Activated CD4-positive, alpha-beta T cell treated with anti-CD3 and anti-CD28 coated beads for 36 hours (primary cell): Measurements from ENCODE around the gene TTI1. TPM values are rescaled to one million over a fixed set of nuclear protein-coding genes. Genes with fewer than 3 reads are reported as not detected.

ENCODE experiments used
- ATAC-seq: fragments of 200-7000 bp; cut with Tn5 transposase; one replicate; pipeline ENCODE4 v1.10.0; 2021; ENCODE audit warnings: mild to moderate bottlenecking, moderate library complexity
- CTCF ChIA-PET: fragments of 350-600 bp; sonication (Branson Sonifier 250); formaldehyde crosslinking; loops from one replicate; lab custom pipeline; 2021; ENCODE audit warnings: antibody characterized with exemption; lab: Charles Lee
- POLR2A ChIA-PET: fragments of 350-600 bp; sonication (Branson Sonifier 250); formaldehyde crosslinking; loops from one replicate; lab custom pipeline; 2021; ENCODE audit warnings: antibody characterized with exemption, inconsistent platforms; lab: Charles Lee
- DNase-seq: peaks from one replicate; pipeline ENCODE4 v3.0.0-alpha.2; 2020
- H3K27ac Mint-ChIP-seq: one replicate; pipeline ENCODE4 v1.8.0; 2021; ENCODE audit warnings: mixed read lengths
- H3K27me3 Mint-ChIP-seq: one replicate; pipeline ENCODE4 v1.8.0; 2021; ENCODE audit warnings: mixed read lengths
- H3K36me3 Mint-ChIP-seq: one replicate; pipeline ENCODE4 v1.8.0; 2021; ENCODE audit warnings: low read depth, mixed read lengths
- H3K4me1 Mint-ChIP-seq: one replicate; pipeline ENCODE4 v1.8.0; 2021; ENCODE audit warnings: mixed read lengths
- H3K4me3 Mint-ChIP-seq: one replicate; pipeline ENCODE4 v1.8.0; 2021; ENCODE audit warnings: mild to moderate bottlenecking, moderate library complexity, mixed read lengths
- H3K9me3 Mint-ChIP-seq: one replicate; pipeline ENCODE4 v1.8.0; 2021; ENCODE audit warnings: low read depth, mixed read lengths
- intact Hi-C, 2 experiments: fragments of 100-400 bp; cut with DNase I in 1 of 2; cut with micrococcal nuclease in 1 of 2; formaldehyde crosslinking; loops; one replicate each; pipeline versions ENCODE4 v1.14.2 to v1.15.1; 2022 to 2024; cut with DNase I, micrococcal nuclease
- total RNA-seq, 2 experiments: library from RNA; stranded (reverse); gene quantifications; one replicate each; pipeline ENCODE4 v1.2.3, GENCODE V29; 2021

The TTI1 gene
- total RNA-seq, 2 experiments from 2014 or later: 35.6 to 36.7 TPM

DNA sequence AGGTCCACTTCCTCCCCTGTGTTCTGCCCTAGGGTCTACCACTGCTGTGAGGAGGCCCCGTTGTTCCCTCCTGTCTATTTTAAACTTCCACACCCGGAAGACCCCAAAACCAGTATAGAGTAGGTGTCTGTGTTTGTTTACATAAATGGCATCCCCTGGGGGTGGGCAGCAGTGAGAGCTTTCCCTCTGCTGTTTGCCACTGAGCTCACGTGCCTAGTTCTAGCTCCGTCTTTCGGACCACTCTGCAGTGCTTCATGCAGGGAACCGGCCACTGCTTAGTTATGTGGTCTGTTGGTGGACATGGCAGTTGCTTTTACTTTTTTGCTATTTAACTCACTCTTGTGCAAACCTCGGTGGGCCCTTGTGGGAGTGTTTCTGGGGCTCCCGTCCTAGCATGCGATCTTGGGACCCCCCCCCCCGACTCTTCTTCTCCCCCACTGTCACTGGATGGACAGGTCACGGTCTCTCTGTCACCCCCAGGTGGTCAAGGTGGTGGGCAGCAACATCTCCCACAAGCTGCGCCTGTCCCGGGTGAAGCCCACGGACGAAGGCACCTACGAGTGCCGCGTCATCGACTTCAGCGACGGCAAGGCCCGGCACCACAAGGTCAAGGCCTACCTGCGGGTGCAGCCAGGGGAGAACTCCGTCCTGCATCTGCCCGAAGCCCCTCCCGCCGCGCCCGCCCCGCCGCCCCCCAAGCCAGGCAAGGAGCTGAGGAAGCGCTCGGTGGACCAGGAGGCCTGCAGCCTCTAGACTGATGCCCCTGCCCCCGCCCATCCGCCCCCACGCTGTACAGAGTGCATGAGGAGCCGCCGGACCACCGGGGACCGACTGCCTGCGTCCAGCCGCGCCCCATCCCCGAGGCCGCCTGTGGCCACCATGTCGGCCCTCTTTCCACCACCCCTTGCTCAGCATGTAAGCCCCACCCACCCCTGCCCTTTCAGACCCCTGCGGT, 89.5 kb downstream of the TTI1 start:
- CTCF ChIA-PET: no interaction called here
- no peak for DNase-seq
- H3K4me1 Mint-ChIP-seq: no peaks in the 10 kb centered on the region
- no peaks in the 10 kb centered on the region for H3K9me3 Mint-ChIP-seq
- H3K27ac Mint-ChIP-seq: no peak overlapping the region
- intact Hi-C loops: no loop called here
- no peaks in the 10 kb centered on the region for H3K36me3 Mint-ChIP-seq
- no peak for ATAC-seq
- POLR2A ChIA-PET: no interaction called here
- H3K27me3 Mint-ChIP-seq: peaks cover 2% of the 10 kb centered on the region
- no peak overlapping the region for H3K4me3 Mint-ChIP-seq

DNA sequence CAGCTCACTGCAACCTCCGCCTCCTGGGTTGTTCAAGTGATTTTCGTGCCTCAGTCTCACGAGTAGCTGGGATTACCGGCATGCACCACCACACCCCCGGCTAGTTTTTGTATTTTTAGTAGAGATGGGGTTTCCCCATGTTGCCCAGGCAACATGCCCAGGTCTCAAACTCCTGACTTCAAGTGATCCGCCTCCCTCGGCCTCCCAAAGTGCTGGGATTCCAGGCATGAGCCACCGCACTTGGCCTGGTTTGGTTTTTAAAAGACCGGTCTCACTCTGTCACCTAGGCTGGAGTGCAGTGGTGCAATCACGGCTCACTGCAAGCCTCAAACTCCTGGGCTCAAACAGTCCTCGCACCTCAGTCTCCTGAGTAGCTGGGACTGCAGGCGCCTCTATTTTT, 90.2 kb downstream of the TTI1 start:
- Mint-ChIP-seq H3K27me3 (no peaks in the 10 kb centered on the region), H3K27ac (no peak overlapping the region), H3K9me3 (no peaks in the 10 kb centered on the region), H3K4me3 (no peak overlapping the region), H3K36me3 (no peaks in the 10 kb centered on the region), H3K4me1 (no peaks in the 10 kb centered on the region)
- CTCF ChIA-PET: no interaction called here
- DNase-seq: no peak
- ATAC-seq: no peak
- POLR2A ChIA-PET: no interaction called here
- intact Hi-C loops: no loop called here

DNA sequence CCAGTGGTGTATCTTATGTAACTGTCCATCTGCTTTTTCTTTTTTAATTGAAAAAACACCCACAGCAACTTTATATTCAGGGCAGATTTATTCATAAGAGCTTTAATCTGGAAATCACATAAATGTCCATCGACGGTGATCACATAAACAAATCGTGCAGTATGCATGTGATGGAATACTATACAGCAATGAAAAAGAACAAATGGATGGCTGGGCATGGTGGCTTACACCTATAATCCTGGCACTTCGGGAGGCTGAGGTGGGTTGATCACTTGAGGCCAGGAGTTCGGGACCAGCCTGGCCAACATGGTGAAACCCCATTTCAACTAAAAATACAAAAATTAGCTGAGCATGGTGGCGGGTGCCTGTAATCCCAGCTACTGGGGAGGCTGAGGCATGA, 91.3 kb downstream of the TTI1 start:
- Mint-ChIP-seq H3K4me1 (no peaks in the 10 kb centered on the region), H3K4me3 (no peak overlapping the region), H3K27ac (no peak overlapping the region), H3K27me3 (no peaks in the 10 kb centered on the region), H3K9me3 (no peaks in the 10 kb centered on the region), H3K36me3 (no peaks in the 10 kb centered on the region)
- CTCF ChIA-PET: interaction anchor here (0.6 kb wide), 1 partner anchor 281 kb away, joined by 3 read pairs; no protein-coding TSS in a partner anchor
- intact Hi-C loops: no loop called here
- POLR2A ChIA-PET: no interaction called here
- DNase-seq (no peak), ATAC-seq (no peak)

DNA sequence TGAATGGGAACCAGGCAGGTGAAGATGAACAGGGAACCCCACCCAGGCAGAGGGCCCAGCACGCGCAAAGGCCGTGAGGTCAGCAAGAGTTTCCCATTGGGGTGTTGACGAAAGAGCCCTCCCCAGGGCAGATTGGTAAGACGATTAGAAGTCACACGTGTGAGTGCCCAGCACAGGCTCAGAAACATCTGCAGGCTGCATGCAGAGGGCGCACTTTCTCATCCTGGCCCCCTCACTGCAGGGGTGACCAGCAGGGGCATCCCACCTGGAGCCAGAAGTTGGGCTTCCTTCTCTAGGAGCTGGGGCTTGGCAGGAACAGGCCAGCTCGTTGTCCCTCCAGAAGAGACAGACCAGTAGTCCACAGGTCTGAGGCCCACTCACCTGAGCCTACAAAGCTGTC, 91.9 kb downstream of the TTI1 start:
- POLR2A ChIA-PET: no interaction called here
- no peaks in the 10 kb centered on the region for H3K4me1 Mint-ChIP-seq
- no peak overlapping the region for H3K27ac Mint-ChIP-seq
- no peaks in the 10 kb centered on the region for H3K27me3 Mint-ChIP-seq
- ATAC-seq: no peak
- no peak overlapping the region for H3K4me3 Mint-ChIP-seq
- intact Hi-C loops: no loop called here
- CTCF ChIA-PET: interaction anchor here (0.6 kb wide), 1 partner anchor 282 kb away, joined by 3 read pairs; no protein-coding TSS in a partner anchor
- H3K9me3 Mint-ChIP-seq: no peaks in the 10 kb centered on the region
- DNase-seq: no peak
- H3K36me3 Mint-ChIP-seq: no peaks in the 10 kb centered on the region

DNA sequence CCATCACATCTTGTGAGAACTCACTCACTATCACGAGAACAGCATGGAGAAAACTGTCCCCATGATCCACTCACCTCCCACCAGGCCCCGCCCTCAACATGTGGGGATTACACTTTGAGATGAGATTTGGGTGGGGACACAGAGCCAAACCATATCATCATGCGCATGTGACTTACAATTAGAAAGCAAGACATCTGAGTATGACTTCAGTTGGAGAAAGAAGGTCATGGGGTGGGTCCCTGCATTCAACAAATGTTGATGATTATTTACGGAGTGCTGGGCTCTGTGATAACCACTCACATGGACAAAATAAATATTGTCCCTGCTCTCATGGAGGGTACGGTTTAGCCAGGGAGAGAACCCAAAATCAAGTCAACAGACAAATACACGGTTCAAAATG, 92.4 kb downstream of the TTI1 start:
- DNase-seq: no peak
- Mint-ChIP-seq H3K4me1 (no peaks in the 10 kb centered on the region), H3K27me3 (no peaks in the 10 kb centered on the region), H3K4me3 (no peak overlapping the region), H3K36me3 (no peaks in the 10 kb centered on the region), H3K9me3 (no peaks in the 10 kb centered on the region), H3K27ac (no peak overlapping the region)
- ChIA-PET CTCF (no interaction called here), POLR2A (no interaction called here)
- ATAC-seq: no peak
- intact Hi-C loops: no loop called here

DNA sequence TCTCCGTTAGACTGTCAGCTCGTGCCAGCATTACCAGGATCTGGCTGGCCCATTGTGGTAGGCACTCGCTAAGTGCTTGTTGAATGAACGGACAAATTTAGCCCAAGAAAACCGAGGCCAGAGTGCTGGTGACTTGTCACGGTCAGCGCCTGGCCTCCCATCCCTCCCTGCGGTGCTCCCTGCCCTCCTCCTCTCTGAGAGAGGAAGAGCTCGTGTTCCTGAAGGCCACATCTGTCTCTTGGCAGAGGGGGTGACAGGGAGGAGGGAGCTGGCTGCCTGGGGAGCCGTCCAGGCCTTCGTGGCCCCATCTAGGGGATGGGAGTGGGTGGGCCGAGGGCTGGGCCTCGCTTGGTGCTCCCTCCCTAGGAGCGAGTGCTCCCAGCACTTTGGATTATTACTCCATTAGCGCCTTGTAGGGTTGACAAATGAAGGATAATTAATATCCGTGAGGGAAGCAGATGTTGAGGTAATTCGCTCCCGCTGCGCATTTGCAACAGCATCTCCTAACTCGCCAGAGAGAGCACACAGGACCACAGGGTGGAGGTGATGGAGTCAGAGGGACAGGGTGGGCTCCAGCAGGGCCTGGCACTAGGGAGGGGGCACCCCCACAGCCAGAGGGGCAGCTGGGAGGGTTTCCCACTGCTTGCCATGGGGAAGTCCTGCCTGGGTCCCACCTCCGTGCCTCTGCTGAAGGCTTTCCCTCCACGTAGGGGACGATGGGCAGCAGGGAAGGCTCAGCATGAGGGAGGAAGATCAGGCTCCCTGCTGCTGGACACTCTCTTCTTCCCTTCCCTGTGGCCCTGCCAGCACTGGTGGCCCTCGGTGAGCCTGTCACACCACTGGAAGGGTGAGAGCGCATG, 93.3 kb downstream of the TTI1 start:
- ChIA-PET CTCF (no interaction called here), POLR2A (no interaction called here)
- Mint-ChIP-seq H3K4me3 (no peak overlapping the region), H3K27me3 (no peaks in the 10 kb centered on the region), H3K9me3 (no peaks in the 10 kb centered on the region), H3K4me1 (no peaks in the 10 kb centered on the region), H3K27ac (no peak overlapping the region), H3K36me3 (no peaks in the 10 kb centered on the region)
- no peak for DNase-seq
- no peak for ATAC-seq
- intact Hi-C loops: no loop called here

DNA sequence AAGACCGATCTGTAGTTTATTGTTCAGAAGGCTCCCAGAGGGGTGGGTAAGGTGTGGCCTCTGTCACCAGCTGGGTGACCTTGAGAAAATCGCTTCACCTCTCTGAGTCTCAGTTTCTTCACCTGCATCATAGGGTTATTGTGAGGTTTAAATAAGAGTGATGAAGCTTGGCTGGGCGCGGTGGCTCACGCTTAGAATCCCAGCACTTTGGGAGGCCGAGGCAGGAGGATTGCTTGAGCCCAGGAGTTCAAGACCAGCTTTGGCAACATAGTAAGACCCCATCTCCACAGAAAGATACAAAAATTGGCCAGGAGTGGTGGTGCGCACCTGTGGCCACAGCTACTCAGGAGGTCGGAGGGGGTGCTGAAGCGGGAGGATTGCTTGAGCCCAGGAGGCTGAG, 94.3 kb downstream of the TTI1 start:
- ATAC-seq (no peak), DNase-seq (no peak)
- CTCF ChIA-PET: no interaction called here
- Mint-ChIP-seq H3K27ac (no peak overlapping the region), H3K36me3 (no peaks in the 10 kb centered on the region), H3K27me3 (no peaks in the 10 kb centered on the region), H3K4me3 (no peak overlapping the region), H3K9me3 (no peaks in the 10 kb centered on the region), H3K4me1 (no peaks in the 10 kb centered on the region)
- POLR2A ChIA-PET: no interaction called here
- intact Hi-C loops: no loop called here

DNA sequence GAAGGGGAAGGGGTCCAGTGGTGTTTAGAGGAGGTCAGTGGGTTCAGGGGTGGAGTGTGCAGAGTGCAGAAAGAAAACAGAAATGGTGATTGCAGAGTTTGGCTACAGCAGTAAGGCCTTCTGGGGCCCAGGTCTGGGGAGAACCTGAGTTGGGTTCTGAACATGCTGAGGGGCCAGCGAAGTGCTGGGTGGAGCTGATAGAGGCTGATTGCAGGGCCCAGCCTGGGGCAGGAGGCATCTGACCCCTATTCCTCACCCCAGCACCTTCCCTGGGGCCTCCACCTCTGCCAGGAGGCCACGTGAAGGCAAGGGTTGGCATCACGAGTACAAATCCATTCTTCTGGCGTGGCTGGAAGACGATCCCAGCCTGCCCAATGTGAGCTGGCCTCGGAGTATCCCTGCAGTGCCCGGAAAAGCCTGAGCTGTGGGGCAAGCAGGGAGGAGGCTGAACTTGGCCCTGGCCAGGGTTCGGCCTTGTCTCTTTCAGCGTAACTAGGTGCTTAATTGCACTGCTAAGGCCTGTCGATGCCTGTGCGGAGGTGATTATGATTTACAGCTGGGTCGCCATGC, 95.0 kb downstream of the TTI1 start:
- Mint-ChIP-seq H3K36me3 (no peaks in the 10 kb centered on the region), H3K4me3 (no peak overlapping the region), H3K4me1 (no peaks in the 10 kb centered on the region), H3K9me3 (no peaks in the 10 kb centered on the region), H3K27me3 (no peaks in the 10 kb centered on the region), H3K27ac (no peak overlapping the region)
- ChIA-PET POLR2A (no interaction called here), CTCF (interaction anchor here (0.7 kb wide), 1 partner anchor 566 kb away, joined by 3 read pairs; no protein-coding TSS in a partner anchor)
- intact Hi-C loops: no loop called here
- ATAC-seq: no peak
- no peak for DNase-seq

DNA sequence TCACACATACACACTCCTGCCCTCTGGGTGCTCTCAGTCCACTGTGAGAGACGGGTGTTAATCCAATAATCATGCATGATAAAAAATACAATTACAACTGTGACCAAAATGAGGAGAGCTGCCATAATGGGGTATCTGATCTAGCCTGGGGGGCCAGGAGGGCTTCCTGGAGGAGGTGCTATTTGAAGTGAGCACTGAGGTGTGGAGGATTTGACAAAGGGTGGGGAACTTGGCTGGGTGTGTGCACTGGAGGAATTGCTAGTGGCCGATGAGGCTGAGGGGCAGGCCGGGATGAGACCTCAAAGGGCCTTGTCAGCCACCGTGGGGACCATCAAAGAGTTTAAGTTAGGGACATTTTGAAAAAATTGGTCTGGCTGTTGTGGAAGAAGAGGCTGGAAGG, 95.6 kb downstream of the TTI1 start:
- H3K27ac Mint-ChIP-seq: no peak overlapping the region

DNA sequence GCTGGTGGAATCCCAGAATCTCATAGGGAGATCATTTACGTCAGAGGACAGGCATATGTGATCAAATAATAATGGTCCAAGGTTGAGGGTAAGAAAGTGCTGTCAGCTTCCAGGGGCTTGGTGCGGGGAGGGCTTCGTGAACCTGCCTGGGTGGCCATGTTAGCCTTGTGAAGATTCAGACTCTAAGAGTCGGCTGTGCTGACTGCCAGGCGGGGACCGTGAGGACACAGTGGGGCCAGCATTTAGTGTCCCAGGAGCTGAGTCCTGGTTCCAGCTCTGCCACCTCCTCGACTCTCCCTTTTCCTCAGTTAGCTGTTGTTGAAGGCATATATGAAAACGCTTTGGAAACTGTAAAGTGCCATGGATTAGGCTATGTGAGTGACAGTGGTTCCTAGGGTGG, 96.8 kb downstream of the TTI1 start:
- DNase-seq: no peak
- intact Hi-C loops: no loop called here
- no peaks in the 10 kb centered on the region for H3K4me1 Mint-ChIP-seq
- H3K9me3 Mint-ChIP-seq: no peaks in the 10 kb centered on the region
- no peak overlapping the region for H3K4me3 Mint-ChIP-seq
- H3K27me3 Mint-ChIP-seq: no peaks in the 10 kb centered on the region
- no peaks in the 10 kb centered on the region for H3K36me3 Mint-ChIP-seq
- H3K27ac Mint-ChIP-seq: no peak overlapping the region
- ATAC-seq: no peak
- CTCF ChIA-PET: no interaction called here
- POLR2A ChIA-PET: no interaction called here

More for the DNA sequence above, 95.6 kb downstream of the TTI1 start:
- ChIA-PET CTCF (interaction anchor here (0.7 kb wide), 1 partner anchor 565 kb away, joined by 3 read pairs; no protein-coding TSS in a partner anchor), POLR2A (no interaction called here)
- intact Hi-C loops: no loop called here
- no peak for DNase-seq
- Mint-ChIP-seq H3K4me1 (no peaks in the 10 kb centered on the region), H3K9me3 (no peaks in the 10 kb centered on the region), H3K4me3 (no peak overlapping the region), H3K36me3 (no peaks in the 10 kb centered on the region), H3K27me3 (no peaks in the 10 kb centered on the region)
- no peak for ATAC-seq

DNA sequence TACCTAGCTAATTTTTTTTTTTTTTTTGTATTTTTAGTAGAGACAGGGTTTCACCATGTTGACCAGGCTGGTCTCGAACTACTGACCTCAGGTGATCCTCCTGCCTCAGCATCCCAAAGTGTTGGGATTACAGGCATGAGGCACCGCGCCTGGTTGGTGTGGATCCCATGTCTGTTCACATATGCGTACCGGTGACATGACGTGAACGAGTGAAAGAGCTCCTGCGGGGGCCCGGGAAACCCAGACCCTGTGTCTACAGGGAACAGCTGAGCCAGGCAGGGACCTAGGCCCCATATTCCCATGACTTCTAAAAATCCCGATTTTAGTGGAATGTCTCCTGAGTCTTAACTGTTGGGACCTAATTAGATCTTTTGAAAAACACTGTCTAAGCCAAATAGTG, 97.2 kb downstream of the TTI1 start:
- POLR2A ChIA-PET: no interaction called here
- ATAC-seq: no peak
- Mint-ChIP-seq H3K9me3 (no peaks in the 10 kb centered on the region), H3K4me3 (no peak overlapping the region), H3K27me3 (no peaks in the 10 kb centered on the region), H3K4me1 (no peaks in the 10 kb centered on the region), H3K27ac (no peak overlapping the region), H3K36me3 (no peaks in the 10 kb centered on the region)
- intact Hi-C loops: no loop called here
- CTCF ChIA-PET: no interaction called here
- DNase-seq: no peak
